Spinal cord (tissue), 10 donors: ENCODE data around the gene IGFBP3. TPM values are rescaled to one million over a fixed set of nuclear protein-coding genes. Genes with fewer than 3 reads are reported as not detected.

Experiments
- DNase-seq, 6 donors: peaks; one replicate each; pipeline versions ENCODE4 v3.0.0 to v3.0.0-alpha.2; 2013 to 2015; ENCODE audit warnings: low spot score in 6 of 6, low read depth in 4 of 6
- H3K27ac ChIP-seq: one replicate; pipeline ENCODE4 v1.5.1; 2013; ENCODE audit warnings: low read depth, low read length, control low read depth
- H3K27me3 ChIP-seq: one replicate; pipeline ENCODE4 v1.6.1; 2013; ENCODE audit warnings: low read length; ENCODE audit not compliant: control insufficient read depth, insufficient read depth
- H3K36me3 ChIP-seq: one replicate; pipeline ENCODE4 v1.6.1; 2013; ENCODE audit warnings: low read length; ENCODE audit not compliant: control insufficient read depth, insufficient read depth
- H3K4me1 ChIP-seq: one replicate; pipeline ENCODE4 v1.6.1; 2013; ENCODE audit warnings: low read length; ENCODE audit not compliant: control insufficient read depth, insufficient read depth
- H3K4me3 ChIP-seq: one replicate; pipeline ENCODE4 v1.5.1; 2013; ENCODE audit warnings: low read depth, low read length, control low read depth
- H3K9me3 ChIP-seq: one replicate; pipeline ENCODE4 v1.6.1; 2013; ENCODE audit warnings: low read length; ENCODE audit not compliant: control insufficient read depth, insufficient read depth
- WGBS: methylation state at CpG from one replicate; pipeline ENCODE4 v1.1.5; 2013; ENCODE audit warnings: missing lambda C conversion rate; ENCODE audit not compliant: insufficient coverage; 5-methylcytosine and 5-hydroxymethylcytosine counted together
- polyA plus RNA-seq, 2 donors: library from polyadenylated mRNA; unstranded; fragments of 120-200 nt; gene quantifications; one replicate each; pipeline ENCODE4 v1.2.1, GENCODE V29; 2013; ENCODE audit not compliant: insufficient read length in 2 of 2
- total RNA-seq, 2 donors: library from RNA; depleted of rRNA in 1 of 2; stranded (reverse); fragments of 120-200 nt in 1 of 2; fragments of >200 nt in 1 of 2; gene quantifications; one replicate each; pipeline versions ENCODE4 v1.2.3 to v1.2.4, GENCODE V29; 2013 to 2014
- donor health status: healthy.

The IGFBP3 gene
- total and polyA plus RNA-seq, 4 donors, result 17.8 to 68.0 (median 36.9) TPM

DNA sequence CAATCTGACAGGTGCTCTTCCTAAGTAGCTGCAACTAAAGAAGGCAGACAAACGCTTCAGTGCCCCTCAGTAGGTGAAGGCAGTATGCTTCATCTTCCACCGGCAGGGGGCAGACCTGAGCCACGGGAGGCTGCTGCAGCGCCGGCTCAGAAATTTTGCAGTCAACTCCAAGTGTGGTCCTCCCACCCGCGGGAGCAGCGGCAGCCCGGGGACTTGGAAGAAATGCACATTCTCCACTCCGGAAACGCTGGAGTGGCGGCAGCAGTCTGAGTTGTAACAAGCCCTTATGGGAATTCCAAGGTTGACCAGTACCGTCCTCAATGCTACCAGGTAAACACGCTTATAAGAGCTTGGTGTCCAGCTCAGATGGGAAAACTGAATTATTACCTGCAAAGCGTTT lies 3.4 kb downstream of the IGFBP3 start:
- Histone ChIP-seq H3K27me3 (peaks cover 45% of the 10 kb centered on the region), H3K9me3 (no peaks in the 10 kb centered on the region), H3K36me3 (peaks cover 11% of the 10 kb centered on the region), H3K4me1 (peaks cover 32% of the 10 kb centered on the region), H3K4me3 (no peak overlapping the region), H3K27ac (no peak overlapping the region)
- DNase-seq, result peak in 4 of 6 donors; percentile 40 to 90 (median 68)
- WGBS, result 13% methylated on average over 15 of the region's 15 CpGs

DNA sequence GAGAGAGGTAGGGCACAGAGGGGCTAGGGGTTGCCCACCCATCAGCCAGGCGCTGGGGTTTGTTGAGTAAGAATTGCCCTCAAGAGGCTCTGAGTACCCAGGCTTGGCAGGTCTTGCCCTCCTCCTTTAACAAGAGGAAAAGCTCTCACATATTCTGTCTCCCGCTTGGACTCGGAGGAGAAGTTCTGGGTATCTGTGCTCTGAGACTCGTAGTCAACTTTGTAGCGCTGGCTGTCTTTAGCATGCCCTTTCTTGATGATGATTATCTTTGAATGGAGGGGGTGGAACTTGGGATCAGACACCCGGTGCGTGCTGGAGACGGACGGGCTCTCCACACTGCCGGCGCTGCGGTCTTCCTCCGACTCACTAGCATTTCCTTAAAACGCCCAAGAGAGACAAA lies 4.0 kb downstream of the IGFBP3 start:
- Histone ChIP-seq H3K9me3 (no peaks in the 10 kb centered on the region), H3K27me3 (peaks cover 39% of the 10 kb centered on the region), H3K36me3 (peaks cover 11% of the 10 kb centered on the region), H3K4me3 (no peak overlapping the region), H3K27ac (no peak overlapping the region), H3K4me1 (peaks cover 27% of the 10 kb centered on the region)
- DNase-seq, result no peak
- 93% methylated on average over 3 of the region's 14 CpGs for WGBS

DNA sequence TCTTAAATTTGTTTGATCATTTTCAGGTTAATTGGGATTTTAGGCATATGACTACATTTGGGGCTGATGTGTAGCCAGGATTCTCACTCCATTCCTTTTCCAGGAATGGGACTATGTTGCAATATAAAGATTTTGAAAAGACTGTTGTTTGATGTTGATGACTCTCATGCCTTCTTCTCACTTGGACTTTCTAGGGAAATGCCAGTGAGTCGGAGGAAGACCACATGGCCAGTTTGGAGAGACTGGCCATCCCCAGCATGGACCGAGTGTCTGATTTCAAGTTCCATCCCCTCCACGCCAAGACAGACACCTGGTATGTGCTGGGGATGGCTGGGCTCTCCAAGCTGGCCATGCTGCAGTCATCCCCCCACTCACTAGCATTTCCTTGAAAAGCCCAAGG lies 5.5 kb downstream of the IGFBP3 start:
- H3K4me3 ChIP-seq, result no peak overlapping the region
- no peak overlapping the region for H3K27ac ChIP-seq
- H3K9me3 ChIP-seq, result no peaks in the 10 kb centered on the region
- peaks cover 11% of the 10 kb centered on the region for H3K36me3 ChIP-seq
- H3K4me1 ChIP-seq, result peaks cover 16% of the 10 kb centered on the region
- DNase-seq, result no peak
- H3K27me3 ChIP-seq, result peaks cover 31% of the 10 kb centered on the region
- 100% methylated on average over 1 of the region's 3 CpGs for WGBS

DNA sequence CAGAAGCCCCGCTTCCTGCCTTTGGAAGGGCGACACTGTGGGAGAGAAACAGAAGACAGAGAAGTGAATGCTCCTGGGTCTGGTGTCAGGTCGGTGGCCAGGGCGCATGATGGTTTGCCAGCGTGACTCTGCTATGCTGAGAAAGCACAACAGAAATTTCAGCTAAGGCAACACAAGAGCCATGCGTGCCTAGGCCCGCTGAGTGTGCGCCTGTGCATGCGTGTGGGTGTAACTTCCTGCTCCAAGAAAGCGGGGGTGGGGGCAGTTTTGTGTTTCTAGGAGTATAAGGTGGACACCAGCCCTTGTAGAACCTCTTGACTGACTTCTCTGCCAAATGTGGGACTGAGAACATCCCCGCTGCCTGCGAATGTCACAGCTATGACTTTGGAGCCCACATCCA lies 6.2 kb downstream of the IGFBP3 start:
- Histone ChIP-seq H3K36me3 (peaks cover 11% of the 10 kb centered on the region), H3K27ac (no peak overlapping the region), H3K4me3 (no peak overlapping the region), H3K27me3 (peaks cover 25% of the 10 kb centered on the region), H3K9me3 (no peaks in the 10 kb centered on the region), H3K4me1 (peaks cover 9% of the 10 kb centered on the region)
- DNase-seq, result no peak
- WGBS, result 94% methylated on average over 9 of the region's 12 CpGs

DNA sequence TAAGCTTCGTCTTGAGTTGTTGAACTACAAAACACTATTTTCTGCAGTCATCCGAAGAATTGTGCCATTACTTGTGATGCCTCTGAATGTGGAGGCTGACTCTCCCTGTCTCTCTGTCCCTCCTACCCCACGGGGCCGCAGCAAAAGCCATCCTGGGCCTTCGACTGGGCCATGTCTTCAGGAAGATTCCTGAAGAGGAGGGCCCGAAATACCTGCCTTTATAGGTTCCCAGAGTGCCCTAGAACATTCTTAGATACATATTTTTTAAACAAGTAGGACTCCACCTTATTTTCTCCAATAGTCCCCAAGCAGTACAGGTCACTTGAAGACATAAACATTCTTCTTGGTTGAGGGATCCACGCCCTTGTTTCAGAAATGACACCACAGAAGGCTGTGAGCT lies 8.1 kb downstream of the IGFBP3 start:
- Histone ChIP-seq H3K36me3 (peaks cover 11% of the 10 kb centered on the region), H3K9me3 (no peaks in the 10 kb centered on the region)
- WGBS, result 99% methylated on average over 7 of the region's 7 CpGs

DNA sequence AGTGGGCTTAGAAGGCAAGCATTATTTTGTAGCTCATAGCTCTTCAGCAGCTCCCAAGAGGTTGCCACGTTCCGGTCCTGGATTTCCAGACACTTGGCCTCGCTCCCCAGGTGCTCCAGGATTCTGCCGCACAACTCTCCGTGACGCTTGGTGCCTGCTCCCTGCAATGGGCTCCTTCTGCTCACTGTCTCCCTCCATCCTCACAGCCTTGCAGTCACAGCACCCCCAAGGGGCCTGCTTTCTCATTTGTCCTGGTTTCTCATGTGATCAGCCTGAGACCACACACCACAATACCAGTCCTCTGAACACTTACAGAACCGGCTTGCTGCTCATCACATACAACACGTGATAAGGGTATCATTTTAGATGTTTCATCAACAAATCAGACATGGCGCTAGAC lies 9.8 kb downstream of the IGFBP3 start:
- WGBS, result 84% methylated on average over 9 of the region's 9 CpGs
- Histone ChIP-seq H3K36me3 (peaks cover 11% of the 10 kb centered on the region), H3K4me3 (no peak overlapping the region), H3K4me1 (no peaks in the 10 kb centered on the region), H3K9me3 (no peaks in the 10 kb centered on the region), H3K27me3 (peaks cover 2% of the 10 kb centered on the region), H3K27ac (no peak overlapping the region)
- DNase-seq, result no peak

More for the DNA sequence above, 8.1 kb downstream of the IGFBP3 start:
- H3K27me3 ChIP-seq, result peaks cover 9% of the 10 kb centered on the region
- no peak overlapping the region for H3K27ac ChIP-seq
- H3K4me1 ChIP-seq, result peaks cover 4% of the 10 kb centered on the region
- no peak for DNase-seq
- H3K4me3 ChIP-seq, result no peak overlapping the region

- no peaks in the 10 kb centered on the region for H3K4me1 ChIP-seq
- H3K9me3 ChIP-seq, result no peaks in the 10 kb centered on the region
- H3K36me3 ChIP-seq, result peaks cover 8% of the 10 kb centered on the region
- no peak for DNase-seq
- no peak overlapping the region for H3K27ac ChIP-seq
- 76% methylated on average over 2 of the region's 3 CpGs for WGBS
- H3K4me3 ChIP-seq, result no peak overlapping the region
- no peaks in the 10 kb centered on the region for H3K27me3 ChIP-seq
Measured at GRCh38 chr7:45910855-45911254, 10.2 kb downstream of the IGFBP3 start.

- Histone ChIP-seq H3K9me3 (no peaks in the 10 kb centered on the region), H3K27me3 (no peaks in the 10 kb centered on the region), H3K4me3 (no peak overlapping the region), H3K27ac (no peak overlapping the region), H3K36me3 (peaks cover 2% of the 10 kb centered on the region), H3K4me1 (no peaks in the 10 kb centered on the region)
- no peak for DNase-seq
Measured at GRCh38 chr7:45909561-45909960, 11.5 kb downstream of the IGFBP3 start.

- Histone ChIP-seq H3K27me3 (no peaks in the 10 kb centered on the region), H3K4me1 (no peaks in the 10 kb centered on the region), H3K9me3 (no peaks in the 10 kb centered on the region), H3K36me3 (no peaks in the 10 kb centered on the region), H3K27ac (no peak overlapping the region), H3K4me3 (no peak overlapping the region)
- DNase-seq, result no peak
- WGBS, result no CpG with 5 or more reads among the region's 1 CpG
Measured at GRCh38 chr7:45902820-45903219, 18.3 kb downstream of the IGFBP3 start.

GRCh38 chr7:45901566-45901965 lies 19.5 kb downstream of the IGFBP3 start:
- no peak overlapping the region for H3K27ac ChIP-seq
- H3K4me3 ChIP-seq, result no peak overlapping the region
- DNase-seq, result no peak
- H3K9me3 ChIP-seq, result no peaks in the 10 kb centered on the region
- no peaks in the 10 kb centered on the region for H3K27me3 ChIP-seq
- WGBS, result 75% methylated on average over 1 of the region's 1 CpG
- H3K4me1 ChIP-seq, result no peaks in the 10 kb centered on the region
- H3K36me3 ChIP-seq, result no peaks in the 10 kb centered on the region
